HL-60 (cell line): ENCODE results near the gene IGSF9.

Experiments used
- POLR2AphosphoS5 ChIP-seq: IDR thresholded peaks from 2 replicates; pipeline ENCODE4 v1.6.1; 2012; ENCODE audit warnings: low read depth
- TF ChIP-seq, protein P1 (sequence below): IDR thresholded peaks from one replicate; pipeline ENCODE4 v1.5.1; 2011; ENCODE audit warnings: low read length, control low read depth, inconsistent platforms; ENCODE audit not compliant: insufficient read depth
- TF ChIP-seq, protein P2 (sequence below): IDR thresholded peaks from 2 replicates; pipeline ENCODE4 v1.6.1; 2012; ENCODE audit warnings: low read depth; ENCODE audit not compliant: insufficient replicate concordance

DNA sequence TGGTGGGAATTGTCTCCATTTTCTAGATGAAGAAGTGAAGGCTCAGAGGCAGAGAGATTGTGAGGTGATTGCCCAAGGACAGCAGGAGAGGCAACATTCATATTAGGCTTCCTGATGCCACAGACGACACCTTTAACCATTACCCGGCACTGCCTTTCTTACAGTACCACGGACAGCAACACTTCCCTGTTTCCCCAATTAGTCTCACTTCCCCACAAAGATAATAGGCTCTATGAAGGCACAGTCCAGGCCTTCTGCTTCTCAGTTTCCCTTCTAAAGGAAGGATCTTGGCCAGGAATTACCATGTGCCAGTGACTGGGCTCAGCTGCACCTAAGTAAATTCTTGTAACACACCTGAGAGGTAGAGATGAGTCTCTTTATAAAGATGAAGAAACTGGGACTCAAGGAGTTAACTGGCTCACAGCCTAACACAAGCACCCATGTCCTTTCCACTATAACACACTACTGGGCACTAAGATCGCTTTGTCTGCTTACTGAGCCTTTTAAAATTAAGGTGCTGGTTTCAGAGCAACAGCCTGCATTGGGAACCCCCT lies 9.6 kb downstream of the IGSF9 start:
- TF ChIP-seq, protein P1, sequence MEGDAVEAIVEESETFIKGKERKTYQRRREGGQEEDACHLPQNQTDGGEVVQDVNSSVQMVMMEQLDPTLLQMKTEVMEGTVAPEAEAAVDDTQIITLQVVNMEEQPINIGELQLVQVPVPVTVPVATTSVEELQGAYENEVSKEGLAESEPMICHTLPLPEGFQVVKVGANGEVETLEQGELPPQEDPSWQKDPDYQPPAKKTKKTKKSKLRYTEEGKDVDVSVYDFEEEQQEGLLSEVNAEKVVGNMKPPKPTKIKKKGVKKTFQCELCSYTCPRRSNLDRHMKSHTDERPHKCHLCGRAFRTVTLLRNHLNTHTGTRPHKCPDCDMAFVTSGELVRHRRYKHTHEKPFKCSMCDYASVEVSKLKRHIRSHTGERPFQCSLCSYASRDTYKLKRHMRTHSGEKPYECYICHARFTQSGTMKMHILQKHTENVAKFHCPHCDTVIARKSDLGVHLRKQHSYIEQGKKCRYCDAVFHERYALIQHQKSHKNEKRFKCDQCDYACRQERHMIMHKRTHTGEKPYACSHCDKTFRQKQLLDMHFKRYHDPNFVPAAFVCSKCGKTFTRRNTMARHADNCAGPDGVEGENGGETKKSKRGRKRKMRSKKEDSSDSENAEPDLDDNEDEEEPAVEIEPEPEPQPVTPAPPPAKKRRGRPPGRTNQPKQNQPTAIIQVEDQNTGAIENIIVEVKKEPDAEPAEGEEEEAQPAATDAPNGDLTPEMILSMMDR: no peak
- TF ChIP-seq POLR2AphosphoS5: no peak
- TF ChIP-seq, protein P2, sequence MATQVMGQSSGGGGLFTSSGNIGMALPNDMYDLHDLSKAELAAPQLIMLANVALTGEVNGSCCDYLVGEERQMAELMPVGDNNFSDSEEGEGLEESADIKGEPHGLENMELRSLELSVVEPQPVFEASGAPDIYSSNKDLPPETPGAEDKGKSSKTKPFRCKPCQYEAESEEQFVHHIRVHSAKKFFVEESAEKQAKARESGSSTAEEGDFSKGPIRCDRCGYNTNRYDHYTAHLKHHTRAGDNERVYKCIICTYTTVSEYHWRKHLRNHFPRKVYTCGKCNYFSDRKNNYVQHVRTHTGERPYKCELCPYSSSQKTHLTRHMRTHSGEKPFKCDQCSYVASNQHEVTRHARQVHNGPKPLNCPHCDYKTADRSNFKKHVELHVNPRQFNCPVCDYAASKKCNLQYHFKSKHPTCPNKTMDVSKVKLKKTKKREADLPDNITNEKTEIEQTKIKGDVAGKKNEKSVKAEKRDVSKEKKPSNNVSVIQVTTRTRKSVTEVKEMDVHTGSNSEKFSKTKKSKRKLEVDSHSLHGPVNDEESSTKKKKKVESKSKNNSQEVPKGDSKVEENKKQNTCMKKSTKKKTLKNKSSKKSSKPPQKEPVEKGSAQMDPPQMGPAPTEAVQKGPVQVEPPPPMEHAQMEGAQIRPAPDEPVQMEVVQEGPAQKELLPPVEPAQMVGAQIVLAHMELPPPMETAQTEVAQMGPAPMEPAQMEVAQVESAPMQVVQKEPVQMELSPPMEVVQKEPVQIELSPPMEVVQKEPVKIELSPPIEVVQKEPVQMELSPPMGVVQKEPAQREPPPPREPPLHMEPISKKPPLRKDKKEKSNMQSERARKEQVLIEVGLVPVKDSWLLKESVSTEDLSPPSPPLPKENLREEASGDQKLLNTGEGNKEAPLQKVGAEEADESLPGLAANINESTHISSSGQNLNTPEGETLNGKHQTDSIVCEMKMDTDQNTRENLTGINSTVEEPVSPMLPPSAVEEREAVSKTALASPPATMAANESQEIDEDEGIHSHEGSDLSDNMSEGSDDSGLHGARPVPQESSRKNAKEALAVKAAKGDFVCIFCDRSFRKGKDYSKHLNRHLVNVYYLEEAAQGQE: peak; percentile 100
